AG04449 (cell line): ENCODE measurements around the gene ZNF763.

ENCODE experiments used
- CTCF ChIA-PET: fragments of 350-600 bp; formaldehyde crosslinking; extraction: SDS; loops from one replicate; lab custom pipeline; 2021; ENCODE audit warnings: antibody characterized with exemption; lab: Yijun Ruan, JAX
- POLR2A ChIA-PET: fragments of 400-600, 350-600 bp; formaldehyde crosslinking; extraction: SDS; loops from one replicate; lab custom pipeline; 2020; ENCODE audit warnings: antibody characterized with exemption, inconsistent platforms; lab: Yijun Ruan, JAX
- DNase-seq: peaks from one replicate; pipeline ENCODE4 v3.0.0-alpha.2; 2010; ENCODE audit warnings: low read depth, low spot score
- H3K4me3 ChIP-seq: 2 replicates; pipeline ENCODE4 v1.5.1; 2011; ENCODE audit warnings: low read depth, mild to moderate bottlenecking, control low read depth, low read length
- CTCF ChIP-seq: IDR thresholded peaks from one replicate; pipeline ENCODE4 v1.5.1; 2011; ENCODE audit warnings: mild to moderate bottlenecking, moderate library complexity, low read length, control low read depth, inconsistent platforms; ENCODE audit not compliant: insufficient read depth; ENCODE audit errors: missing control alignments

The ZNF763 gene

GRCh38 chr19:11970174-11970573 is 5.3 kb downstream of the ZNF763 start:
- ChIA-PET POLR2A (no interaction called here), CTCF (interaction anchor here (1.2 to 1.7 kb wide), 2 partner anchors 19 to 172 kb away, joined by 3 to 4 read pairs; no protein-coding TSS in a partner anchor)
- no peak for TF ChIP-seq CTCF
- H3K4me3 ChIP-seq: no peak overlapping the region
- DNase-seq: no peak

GRCh38 chr19:11971041-11971440 is 6.2 kb downstream of the ZNF763 start:
- POLR2A ChIA-PET: no interaction called here
- no peak for TF ChIP-seq CTCF
- CTCF ChIA-PET: interaction anchor here (0.8 kb wide), 1 partner anchor 13 kb away, joined by 3 read pairs; no protein-coding TSS in a partner anchor
- H3K4me3 ChIP-seq: no peak overlapping the region
- no peak for DNase-seq

- DNase-seq: no peak
- ChIA-PET POLR2A (no interaction called here), CTCF (no interaction called here)
- TF ChIP-seq CTCF: no peak
- H3K4me3 ChIP-seq: no peak overlapping the region
Observed at GRCh38 chr19:11973019-11973810, 8.4 kb downstream of the ZNF763 start.

GRCh38 chr19:11978492-11979100 is 13.8 kb downstream of the ZNF763 start:
- TF ChIP-seq CTCF: no peak
- no peak for DNase-seq
- CTCF ChIA-PET: no interaction called here
- no peak overlapping the region for H3K4me3 ChIP-seq
- POLR2A ChIA-PET: no interaction called here

- ChIA-PET POLR2A (no interaction called here), CTCF (no interaction called here)
- DNase-seq: no peak
- no peak overlapping the region for H3K4me3 ChIP-seq
- TF ChIP-seq CTCF: no peak
Observed at GRCh38 chr19:11979527-11979926, 14.7 kb downstream of the ZNF763 start.

- TF ChIP-seq CTCF: no peak
- DNase-seq: no peak
- POLR2A ChIA-PET: no interaction called here
- no peak overlapping the region for H3K4me3 ChIP-seq
- CTCF ChIA-PET: interaction anchor here (1.0 to 1.6 kb wide), 2 partner anchors 18 to 99 kb away, joined by 4 to 5 read pairs; partner anchors contain the start of gene ZNF763
Observed at GRCh38 chr19:11982526-11982925, 17.7 kb downstream of the ZNF763 start.
